Thoracic aorta (tissue), 2 donors: ENCODE data around the gene TMEM42. TPM values are rescaled to one million over a fixed set of nuclear protein-coding genes. Genes with fewer than 3 reads are reported as not detected.

Source experiments
- ATAC-seq: fragments of 150-250 bp; one replicate; pipeline ENCODE4 v1.8.0; 2017; ENCODE audit warnings: low read depth; ENCODE audit not compliant: insufficient number of reproducible peaks, low FRiP score
- DNase-seq: peaks from one replicate; pipeline ENCODE4 v3.0.0-alpha.2; 2020; ENCODE audit warnings: low spot score
- H3K27ac ChIP-seq, 2 donors: fragments of 200-600 bp; sonication (generic); 1 replicate in 1 of 2; 2 replicates in 1 of 2; pipeline ENCODE4 v1.5.1; 2016; ENCODE audit warnings: mild to moderate bottlenecking in 2 of 2, moderate library complexity in 2 of 2
- H3K27me3 ChIP-seq: fragments of 200-600 bp; sonication (generic); replicated peaks from 2 replicates; pipeline ENCODE4 v1.6.0; 2016; ENCODE audit warnings: mild to moderate bottlenecking; ENCODE audit not compliant: insufficient read depth
- H3K36me3 ChIP-seq: fragments of 200-600 bp; sonication (generic); one replicate; pipeline ENCODE4 v1.5.1; 2016
- H3K4me1 ChIP-seq, 2 donors: fragments of 200-600 bp; sonication (generic); 1 replicate in 1 of 2; 2 replicates in 1 of 2; pipeline versions ENCODE4 v1.5.1 to v1.6.0; 2016; ENCODE audit warnings: low read depth in 2 of 2, mild to moderate bottlenecking in 1 of 2; ENCODE audit not compliant: control insufficient read depth in 1 of 2
- H3K4me3 ChIP-seq: fragments of 200-600 bp; sonication (generic); 2 replicates; pipeline ENCODE4 v1.5.1; 2016; ENCODE audit warnings: mild to moderate bottlenecking
- H3K9me3 ChIP-seq: fragments of 200-600 bp; sonication (generic); 2 replicates; pipeline ENCODE4 v1.5.1; 2016
- total RNA-seq, 2 donors: library from RNA; depleted of rRNA; stranded (reverse); fragments of >200 nt; gene quantifications; one replicate each; pipeline versions ENCODE4 v1.1.0 to v1.2.3, GENCODE V29; 2016
- TF ChIP-seq, protein P1 (sequence below): fragments of 200-600 bp; sonication (generic); IDR thresholded peaks from one replicate; pipeline ENCODE4 v1.5.1; 2019; ENCODE audit warnings: antibody characterized with exemption

TMEM42 gene
- total RNA-seq, 2 donors from 2014 or later, result 3.0 to 22.7 TPM

- no peak overlapping the region for H3K4me3 ChIP-seq
- no peak overlapping the region for H3K27ac ChIP-seq
- H3K36me3 ChIP-seq, result no peaks in the 10 kb centered on the region
- H3K27me3 ChIP-seq, result no peaks in the 10 kb centered on the region
- DNase-seq (no peak), ATAC-seq (no peak)
- TF ChIP-seq, protein P1, sequence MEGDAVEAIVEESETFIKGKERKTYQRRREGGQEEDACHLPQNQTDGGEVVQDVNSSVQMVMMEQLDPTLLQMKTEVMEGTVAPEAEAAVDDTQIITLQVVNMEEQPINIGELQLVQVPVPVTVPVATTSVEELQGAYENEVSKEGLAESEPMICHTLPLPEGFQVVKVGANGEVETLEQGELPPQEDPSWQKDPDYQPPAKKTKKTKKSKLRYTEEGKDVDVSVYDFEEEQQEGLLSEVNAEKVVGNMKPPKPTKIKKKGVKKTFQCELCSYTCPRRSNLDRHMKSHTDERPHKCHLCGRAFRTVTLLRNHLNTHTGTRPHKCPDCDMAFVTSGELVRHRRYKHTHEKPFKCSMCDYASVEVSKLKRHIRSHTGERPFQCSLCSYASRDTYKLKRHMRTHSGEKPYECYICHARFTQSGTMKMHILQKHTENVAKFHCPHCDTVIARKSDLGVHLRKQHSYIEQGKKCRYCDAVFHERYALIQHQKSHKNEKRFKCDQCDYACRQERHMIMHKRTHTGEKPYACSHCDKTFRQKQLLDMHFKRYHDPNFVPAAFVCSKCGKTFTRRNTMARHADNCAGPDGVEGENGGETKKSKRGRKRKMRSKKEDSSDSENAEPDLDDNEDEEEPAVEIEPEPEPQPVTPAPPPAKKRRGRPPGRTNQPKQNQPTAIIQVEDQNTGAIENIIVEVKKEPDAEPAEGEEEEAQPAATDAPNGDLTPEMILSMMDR, result no peak
- no peaks in the 10 kb centered on the region for H3K4me1 ChIP-seq
- H3K9me3 ChIP-seq, result no peaks in the 10 kb centered on the region
Observed at GRCh38 chr3:44875596-44875995, 13.9 kb downstream of the TMEM42 start.

DNA sequence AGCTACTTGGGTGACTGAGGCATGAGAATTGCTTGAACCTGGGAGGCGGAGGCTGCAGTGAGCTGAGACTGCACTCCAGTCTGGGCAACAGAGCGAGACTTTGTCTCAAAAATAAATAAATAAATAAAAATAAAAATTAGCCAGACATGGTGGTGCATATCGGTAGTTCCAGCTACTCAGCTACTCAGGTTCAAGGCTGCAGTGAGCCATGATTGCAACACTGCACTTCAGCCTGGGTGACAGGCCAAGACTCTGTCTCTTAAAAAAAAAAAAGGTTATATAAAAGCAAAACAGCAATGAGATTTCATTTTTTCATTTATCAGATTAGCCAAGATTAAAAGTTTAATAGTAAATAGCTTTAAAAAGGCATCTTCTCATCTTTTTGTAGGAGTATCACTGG lies 15.6 kb downstream of the TMEM42 start:
- Histone ChIP-seq H3K27ac (no peak overlapping the region), H3K9me3 (no peaks in the 10 kb centered on the region), H3K4me1 (no peaks in the 10 kb centered on the region), H3K27me3 (no peaks in the 10 kb centered on the region), H3K36me3 (no peaks in the 10 kb centered on the region), H3K4me3 (no peak overlapping the region)
- DNase-seq, result no peak
- no peak for ATAC-seq
- TF ChIP-seq, protein P1, result no peak

- no peak for DNase-seq
- TF ChIP-seq, protein P1, result no peak
- H3K27me3 ChIP-seq, result no peaks in the 10 kb centered on the region
Observed at GRCh38 chr3:44880284-44880683, 18.6 kb downstream of the TMEM42 start.

DNA sequence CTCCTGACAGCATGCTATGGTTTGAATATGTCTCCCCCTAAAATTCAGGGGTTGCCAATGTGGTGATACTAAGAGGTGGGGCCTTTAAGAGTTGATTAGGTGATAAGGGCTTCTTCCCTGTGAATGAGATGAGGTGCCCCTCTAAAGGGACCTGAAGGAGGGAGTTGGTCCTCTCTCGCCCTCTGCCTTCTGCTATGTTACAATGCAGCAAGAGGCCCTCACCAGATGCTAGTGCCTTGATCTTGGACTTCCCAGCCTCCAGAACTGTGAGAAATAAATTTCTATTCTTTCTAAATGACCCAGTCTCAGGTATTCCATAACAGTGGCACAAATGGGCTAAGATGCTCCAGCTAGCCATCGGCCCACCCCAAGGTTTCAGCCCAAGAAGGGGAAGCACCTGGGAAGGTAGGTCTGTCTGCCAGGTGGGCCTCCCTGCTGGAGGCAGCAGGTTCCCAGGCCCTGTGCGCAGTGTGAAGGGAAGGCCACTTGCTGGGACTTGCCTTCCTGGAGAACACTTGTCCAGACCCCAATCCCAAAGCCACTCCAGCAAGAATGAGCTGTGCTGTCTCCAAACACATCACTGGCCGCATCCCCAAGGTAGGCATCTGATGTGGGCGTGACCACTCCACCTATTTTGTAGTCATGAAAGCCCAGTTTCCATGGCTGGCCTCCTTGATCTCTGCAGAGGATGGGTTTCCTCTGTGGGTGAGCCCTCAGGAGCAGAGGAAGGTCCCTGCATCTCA lies 21.7 kb downstream of the TMEM42 start:
- H3K9me3 ChIP-seq, result no peaks in the 10 kb centered on the region
- DNase-seq (no peak), ATAC-seq (no peak)
- no peaks in the 10 kb centered on the region for H3K27me3 ChIP-seq
- H3K4me1 ChIP-seq, result peaks cover 17 to 20% of the 10 kb centered on the region in 2 donors
- TF ChIP-seq, protein P1, result no peak
- no peak overlapping the region for H3K4me3 ChIP-seq
- no peaks in the 10 kb centered on the region for H3K36me3 ChIP-seq
- peak overlapping the region in 1 of 2 donors; percentile 30 for H3K27ac ChIP-seq

More at GRCh38 chr3:44880284-44880683, 18.6 kb downstream of the TMEM42 start:
- no peak overlapping the region for H3K4me3 ChIP-seq
- H3K27ac ChIP-seq, result no peak overlapping the region
- peaks cover 11 to 15% of the 10 kb centered on the region in 2 donors for H3K4me1 ChIP-seq
- H3K9me3 ChIP-seq, result no peaks in the 10 kb centered on the region
- no peak for ATAC-seq
- no peaks in the 10 kb centered on the region for H3K36me3 ChIP-seq

DNA sequence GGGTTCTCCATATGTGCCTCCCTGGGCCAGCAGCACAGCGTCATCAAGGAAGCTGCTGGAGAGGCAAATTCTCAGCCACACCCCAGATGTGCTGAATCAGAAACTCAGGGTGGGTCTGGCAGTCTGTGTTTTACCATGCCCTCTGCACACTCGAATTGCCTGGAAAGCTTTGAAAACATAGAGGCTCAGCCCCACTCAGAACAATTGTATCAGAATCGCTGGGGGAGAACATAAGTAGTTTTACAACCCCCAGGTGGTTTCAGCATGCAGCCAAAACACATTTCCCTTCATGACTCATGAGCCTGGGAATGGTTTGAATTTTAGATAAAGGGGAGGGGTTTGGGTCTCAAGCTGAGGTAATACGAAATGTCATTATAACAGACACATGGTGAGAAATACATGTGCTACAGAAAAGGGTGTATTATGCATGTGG lies 22.3 kb downstream of the TMEM42 start:
- Histone ChIP-seq H3K9me3 (no peaks in the 10 kb centered on the region), H3K4me3 (no peak overlapping the region), H3K4me1 (peaks cover 17 to 20% of the 10 kb centered on the region in 2 donors), H3K27me3 (no peaks in the 10 kb centered on the region), H3K36me3 (no peaks in the 10 kb centered on the region), H3K27ac (peak overlapping the region in 1 of 2 donors; percentile 30)
- ATAC-seq (peak; percentile 35), DNase-seq (no peak)
- TF ChIP-seq, protein P1, result no peak
